ENCODE measurements around the gene DRAP1. TPM values are rescaled to one million over a fixed set of nuclear protein-coding genes. Genes with fewer than 3 reads are reported as not detected.

The DRAP1 gene
- total RNA-seq, 1 experiment from 2014 or later: 105 TPM

DNA sequence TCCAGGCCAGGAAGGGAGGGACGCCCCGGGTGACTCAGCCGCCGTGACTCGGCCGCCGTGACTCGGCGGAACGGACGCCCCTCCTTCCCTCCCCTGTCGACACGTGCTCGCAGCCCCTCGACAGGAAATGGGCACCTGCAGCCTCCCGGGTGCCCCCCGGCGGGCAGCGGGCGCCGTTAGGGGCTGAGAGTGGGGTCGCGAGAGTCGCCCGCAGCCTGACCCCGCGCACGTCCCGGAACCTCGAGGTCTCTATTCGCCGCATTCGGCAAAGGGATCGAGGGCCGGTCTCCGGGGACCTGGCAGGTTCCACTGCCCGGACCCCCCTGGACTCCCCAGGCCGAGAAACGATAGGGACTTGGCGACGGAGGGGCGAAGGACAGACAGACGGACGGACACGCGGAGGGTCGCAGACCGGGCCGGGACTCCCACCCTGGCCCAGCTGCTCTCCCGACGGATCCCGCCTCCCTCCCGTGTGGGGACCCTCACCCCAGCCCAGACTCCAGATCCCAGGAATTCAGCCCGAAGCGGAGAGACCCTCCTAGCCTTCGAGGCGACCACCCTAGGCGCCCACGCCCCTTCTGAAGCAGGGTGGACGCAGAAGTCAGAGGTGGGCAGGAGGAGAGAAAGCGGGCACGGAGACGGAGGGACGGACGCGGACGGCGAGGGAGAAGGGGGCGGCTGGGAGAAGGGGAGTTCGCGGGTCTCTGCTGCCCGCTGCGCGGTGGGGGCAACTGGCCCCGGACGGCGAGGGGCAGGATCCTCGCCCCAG is 19.7 kb upstream of the DRAP1 start:
- no peaks in the 10 kb centered on the region for H3K9me3 ChIP-seq (ENCODE audit: control insufficient read depth, low read depth, low read length)
- no CpG with 5 or more reads among the region's 78 CpGs for WGBS (ENCODE audit: extremely low coverage, insufficient read length, low lambda C conversion rate)
- Mint-ChIP-seq H3K36me3 (ENCODE audit: insufficient read depth in 1 of 3, low read depth in 3 of 3) (peaks cover 0 to 23% (median 0%) of the 10 kb centered on the region in 3 experiments; a peak in 2 of 7 replicates), H3K27ac (0 out of 7 replicates have a peak overlapping the region, but pooled peaks of 1 of the 3 experiments have one; percentile 14), H3K4me3 (peak overlapping the region; percentile 78 to 80), H3K9me3 (no peaks in the 10 kb centered on the region; a peak in 1 of 5 replicates), H3K27me3 (ENCODE audit: low read depth) (peaks cover 69% of the 10 kb centered on the region), H3K4me1 (peaks cover 14 to 17% of the 10 kb centered on the region in 2 experiments)
- H3K18ac ChIP-seq (ENCODE audit: insufficient read length, low read depth, low read length): peak overlapping the region; percentile 65
- no peak overlapping the region for H4K91ac ChIP-seq (ENCODE audit: insufficient read length, low read depth, low read length)
- H3K4me1 ChIP-seq (ENCODE audit: insufficient read depth, low read length): no peaks in the 10 kb centered on the region
- no peak overlapping the region for H3K4ac ChIP-seq (ENCODE audit: low read depth, low read length)
- peak overlapping the region; percentile 62; the same call in 1 of the 2 replicates for H3K14ac ChIP-seq (ENCODE audit: insufficient read depth, low read length)
- no peak overlapping the region for H2BK20ac ChIP-seq (ENCODE audit: low read depth, low read length, poor library complexity, severe bottlenecking)
- H3K23ac ChIP-seq (ENCODE audit: insufficient read length, low read depth, low read length): no peak overlapping the region
- H4K20me1 ChIP-seq (ENCODE audit: control insufficient read depth, insufficient read depth, insufficient read length): no peaks in the 10 kb centered on the region
- TF ChIP-seq CTCF (conservative IDR thresholded peaks at IDR 0.05): no peak
- H3K27me3 ChIP-seq (ENCODE audit: insufficient read depth, low read length): peaks cover 17% of the 10 kb centered on the region; the same call in 1 of the 2 replicates
- no peak overlapping the region for H3K9ac ChIP-seq (ENCODE audit: extremely low read depth, insufficient read length, low read length)
- H3K56ac ChIP-seq (ENCODE audit: insufficient read length, low read depth, low read length): no peak overlapping the region
- peaks cover 9% of the 10 kb centered on the region for H3K23me2 ChIP-seq (ENCODE audit: insufficient read length, low read depth, low read length, poor library complexity, severe bottlenecking)
- peak overlapping the region; percentile 86 for H3K4me2 ChIP-seq (ENCODE audit: insufficient read depth, insufficient read length, low read length)
- H3K79me2 ChIP-seq (ENCODE audit: insufficient read depth, low read length): no peaks in the 10 kb centered on the region
- H3T11ph ChIP-seq (ENCODE audit: low read length): no peak overlapping the region
- H3K79me1 ChIP-seq (ENCODE audit: insufficient read depth, low read depth, low read length, poor library complexity, severe bottlenecking): no peaks in the 10 kb centered on the region
- H2BK120ac ChIP-seq (ENCODE audit: low read depth, low read length, poor library complexity, severe bottlenecking): no peak overlapping the region
- no peak overlapping the region for H2BK12ac ChIP-seq (ENCODE audit: insufficient read length, low read depth, low read length)
- no peak overlapping the region for H2BK5ac ChIP-seq (ENCODE audit: insufficient read length, low read length)
- no peak overlapping the region for H4K5ac ChIP-seq (ENCODE audit: insufficient read length, low read depth, low read length)
- H2BK15ac ChIP-seq (ENCODE audit: low read depth, low read length): no peak overlapping the region
- DNase-seq: peak; percentile 67
- H2AK5ac ChIP-seq (ENCODE audit: insufficient read length, low read length): no peak overlapping the region
- no peak overlapping the region for H4K8ac ChIP-seq (replicated peaks; ENCODE audit: insufficient read length, low read depth, low read length)
- H3K27ac ChIP-seq (ENCODE audit: insufficient read length, low read depth, low read length): no peak overlapping the region
- H2AFZ ChIP-seq (ENCODE audit: low read length): no peak overlapping the region

Measured in H9 (cell line).